ENCODE measurements around the gene FZD1.

- TF ChIP-seq YY1 (IDR thresholded peaks at IDR 0.05; ENCODE audit: insufficient read depth, insufficient read length) (no peak), ZNF274 (IDR thresholded peaks at IDR 0.05; ENCODE audit: low read depth, low read length) (no peak), SUZ12 (IDR thresholded peaks at IDR 0.05; ENCODE audit: extremely low read depth, insufficient read depth, insufficient read length) (no peak)
Observed at GRCh38 chr7:91230100-91230499, 34.1 kb upstream of the FZD1 start.
